GM19240 (cell line): Measurements from ENCODE around the gene PRSS38.

Experiments used
- DNase-seq: peaks from one replicate; pipeline ENCODE4 v3.0.0; 2011; ENCODE audit warnings: low spot score; ENCODE audit not compliant: insufficient read length

PRSS38 gene

DNA sequence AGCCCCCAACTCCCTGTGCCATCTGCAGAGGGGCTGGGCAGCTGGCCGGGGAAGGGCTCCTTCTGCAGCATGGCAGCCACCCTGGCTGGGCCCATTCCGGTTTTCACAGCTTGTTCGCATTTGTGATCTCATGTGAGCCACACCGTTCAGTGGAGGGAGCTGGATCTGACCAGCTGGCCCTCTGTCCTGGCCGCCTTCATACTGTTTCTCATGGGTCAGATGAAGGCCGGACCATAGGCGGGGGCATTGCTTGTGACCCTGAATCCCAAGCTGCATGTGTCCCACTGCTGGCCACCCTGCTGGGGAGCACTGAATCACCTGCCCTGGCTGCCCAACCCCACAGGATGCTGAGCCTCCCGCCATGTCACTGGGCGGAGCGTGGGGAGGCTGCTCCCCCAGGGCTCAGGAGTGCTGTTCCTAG is 36.4 kb upstream of the PRSS38 start:
- no peak for DNase-seq

GRCh38 chr1:227779685-227780084 is 35.8 kb upstream of the PRSS38 start:
- DNase-seq = no peak

GRCh38 chr1:227780101-227781044 is 35.1 kb upstream of the PRSS38 start:
- no peak for DNase-seq

- DNase-seq = no peak
Observed at GRCh38 chr1:227781314-227781930, 34.1 kb upstream of the PRSS38 start.

GRCh38 chr1:227782226-227782625 is 33.2 kb upstream of the PRSS38 start:
- DNase-seq = no peak

DNA sequence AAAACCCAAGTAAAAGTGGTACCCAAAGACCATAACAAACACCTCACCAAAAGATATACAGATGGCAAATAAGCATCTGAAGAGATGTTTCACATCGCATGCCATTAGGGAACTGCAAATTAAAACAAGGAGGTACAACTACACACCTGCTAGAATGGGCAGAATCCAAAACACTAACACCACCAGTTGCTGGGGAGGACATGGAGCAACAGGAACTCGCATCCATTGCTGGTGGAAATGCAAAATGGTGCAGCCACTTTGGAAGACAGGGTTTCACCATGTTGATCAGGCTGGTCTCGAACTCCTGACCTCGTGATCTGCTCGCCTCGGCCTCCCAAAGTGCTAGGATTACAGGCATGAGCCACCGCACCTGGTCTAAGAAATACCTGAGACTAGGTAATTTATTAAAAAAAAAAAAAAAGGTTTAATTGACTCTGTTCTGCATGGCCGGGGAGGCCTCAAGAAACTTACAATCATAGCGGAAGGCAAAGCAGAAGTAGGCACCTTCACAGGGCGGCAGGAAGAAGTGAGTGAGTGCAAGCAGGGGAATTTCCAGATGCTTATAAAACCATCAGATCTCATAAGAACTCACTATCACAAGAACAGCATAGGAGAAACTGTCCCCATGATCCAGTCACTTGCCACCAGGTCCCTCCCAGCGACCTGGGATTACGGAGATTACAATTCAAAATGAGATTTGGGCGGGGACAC is 30.2 kb upstream of the PRSS38 start:
- DNase-seq = no peak

DNA sequence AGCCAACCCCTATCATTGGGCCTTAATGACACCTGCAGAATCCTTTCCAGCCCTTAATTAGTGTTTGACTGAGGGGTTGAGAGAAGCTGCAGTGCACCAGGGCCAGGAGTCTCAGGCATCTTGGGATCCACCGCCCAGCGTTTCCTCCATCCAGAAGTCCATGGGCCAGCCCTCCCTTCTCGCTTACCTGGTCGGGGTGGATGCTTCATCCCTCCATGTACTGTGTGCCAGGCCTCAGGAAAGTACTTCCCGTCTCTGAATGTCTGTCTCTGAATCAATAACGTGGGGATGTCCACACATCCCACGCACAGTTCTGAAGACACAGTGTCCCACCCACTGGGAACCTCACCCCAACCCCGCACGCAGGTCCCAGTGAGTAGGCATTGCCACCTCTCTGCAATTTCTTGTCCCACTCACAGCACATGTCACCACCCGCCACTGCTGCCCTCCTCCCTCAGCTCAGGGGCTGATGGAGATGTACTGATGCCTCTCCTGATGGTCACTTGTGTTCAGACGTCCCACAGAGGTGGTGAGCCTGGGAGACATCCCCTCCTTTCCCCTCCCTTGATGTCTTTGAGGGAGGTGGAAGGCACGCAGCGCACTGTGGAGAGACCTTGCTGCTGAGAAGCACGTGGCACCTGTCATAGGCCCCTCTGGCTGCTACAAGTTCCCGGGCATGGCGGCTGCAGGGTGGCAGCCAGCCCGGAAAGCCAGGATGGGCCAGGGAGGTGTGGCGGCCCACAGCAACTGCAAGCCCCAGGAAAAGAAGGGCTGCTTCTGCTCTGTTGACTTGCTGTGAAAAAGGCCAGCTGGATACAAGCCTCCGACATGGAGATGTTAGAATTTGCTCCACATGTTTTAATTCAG is 29.4 kb upstream of the PRSS38 start:
- no peak for DNase-seq

GRCh38 chr1:227786673-227787512 is 28.6 kb upstream of the PRSS38 start:
- DNase-seq = no peak

- peak; percentile 88 for DNase-seq
Observed at GRCh38 chr1:227787513-227788270, 27.8 kb upstream of the PRSS38 start.

DNA sequence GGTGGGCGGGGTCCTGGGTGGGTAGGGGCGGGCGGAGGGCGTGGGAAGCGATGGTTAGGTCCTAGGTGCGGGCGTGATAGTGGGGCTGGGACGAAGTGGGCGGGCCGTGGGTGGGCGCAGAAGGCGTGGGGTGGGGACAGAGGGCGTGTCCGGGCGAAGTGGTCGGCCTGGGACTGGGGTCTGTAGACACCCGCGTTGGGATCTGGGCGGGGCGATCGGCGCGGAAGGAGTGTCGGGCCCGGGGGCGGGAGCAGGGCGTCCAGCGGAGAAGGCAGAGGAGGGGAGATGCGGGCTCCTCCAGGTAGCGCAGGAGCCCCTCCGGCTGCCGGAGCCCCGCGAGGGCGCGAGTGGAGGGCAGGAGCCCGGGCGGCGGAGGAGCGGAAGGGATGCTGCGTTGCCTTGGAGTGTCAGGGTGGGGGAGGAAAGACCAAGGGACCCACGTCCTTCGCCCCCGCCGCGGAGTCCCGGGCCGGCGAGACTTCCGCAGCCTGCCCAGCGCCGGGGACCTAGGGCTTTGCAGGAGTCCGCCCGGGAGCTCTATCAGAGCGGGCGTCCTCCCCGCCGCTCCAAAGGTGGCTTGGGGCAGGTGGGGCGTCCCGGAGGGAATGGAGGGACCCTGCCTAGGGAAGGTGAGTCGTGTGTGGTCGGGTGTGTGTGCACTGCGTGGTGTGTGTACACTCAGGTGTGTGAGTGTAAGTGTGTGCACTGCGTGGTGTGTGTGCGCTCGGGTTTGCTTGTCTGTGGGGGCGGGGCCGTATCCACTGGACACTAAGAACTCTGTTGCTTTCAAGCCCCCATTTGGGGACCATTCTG is 27.0 kb upstream of the PRSS38 start:
- DNase-seq = peak; percentile 57

DNA sequence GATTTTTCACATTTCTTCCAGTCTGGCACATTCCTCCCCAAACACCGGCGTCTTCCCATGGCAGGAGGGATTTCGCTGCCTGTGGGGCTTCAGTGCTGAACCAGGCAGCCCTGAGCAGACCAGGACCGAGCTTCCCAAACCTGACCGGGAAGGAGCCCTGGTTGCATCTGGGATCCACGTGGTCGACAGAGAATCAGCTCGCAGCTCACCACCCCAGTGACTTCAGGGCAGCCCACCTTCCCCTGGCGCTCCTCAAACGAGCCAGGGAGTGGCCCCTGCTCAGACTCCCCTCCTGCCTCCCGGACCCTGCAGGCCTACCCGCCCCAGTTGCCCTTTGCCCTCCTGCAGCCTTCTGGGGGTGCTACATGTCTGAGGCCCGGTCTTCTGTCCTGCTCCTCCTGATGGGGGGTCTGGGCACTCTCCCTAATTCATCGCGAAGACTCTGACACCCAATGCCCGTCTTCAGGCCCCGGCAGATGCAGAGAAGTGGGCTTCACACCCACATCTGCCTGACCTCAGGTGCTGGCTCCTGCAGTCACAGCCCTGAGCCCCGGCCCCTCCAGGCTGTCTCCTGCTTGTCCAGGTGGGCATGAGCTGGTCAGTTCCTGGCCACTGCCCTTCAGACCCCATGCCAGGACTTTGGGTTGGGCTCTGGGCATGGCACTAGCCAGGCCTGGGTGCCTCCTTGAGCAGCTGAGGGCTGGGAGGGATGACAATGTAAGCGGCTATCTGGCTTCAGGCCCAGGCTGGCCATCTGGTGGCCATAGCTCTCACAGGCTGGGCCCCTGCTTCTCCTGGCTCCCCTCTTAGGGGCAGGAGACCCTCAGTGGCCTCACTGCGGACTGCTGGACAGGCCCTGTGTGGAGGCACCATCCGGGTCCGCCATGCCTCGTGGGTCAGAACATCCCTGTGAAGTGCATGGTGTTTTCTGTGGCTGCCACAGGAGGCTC is 26.1 kb upstream of the PRSS38 start:
- no peak for DNase-seq

GRCh38 chr1:227790034-227790400 is 25.5 kb upstream of the PRSS38 start:
- no peak for DNase-seq

DNA sequence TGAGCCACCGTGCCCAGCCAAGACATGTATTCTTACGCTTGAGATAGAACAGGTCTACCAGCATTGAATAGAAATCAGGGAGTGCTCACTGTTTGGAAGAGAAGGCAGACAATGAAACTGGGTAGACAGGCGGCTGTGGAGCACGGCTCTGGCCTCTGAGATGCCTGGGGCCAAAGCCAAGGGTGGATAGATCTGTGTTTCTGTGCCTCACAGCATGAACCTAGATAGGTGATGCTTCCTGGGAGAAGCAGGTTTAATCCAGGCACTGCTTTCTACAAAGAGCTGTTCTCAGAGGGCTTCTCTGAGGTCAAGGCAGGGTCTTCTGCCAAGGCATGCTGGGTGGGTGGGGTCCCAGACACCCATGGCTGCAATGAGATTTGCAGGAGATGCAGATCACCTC is 24.6 kb upstream of the PRSS38 start:
- no peak for DNase-seq

- DNase-seq = no peak
Observed at GRCh38 chr1:227791425-227792143, 23.9 kb upstream of the PRSS38 start.

- no peak for DNase-seq
Observed at GRCh38 chr1:227792216-227793078, 23.0 kb upstream of the PRSS38 start.
